Osteoblast (primary cell): Measurements from ENCODE around the gene TAF11L14. TPM values are rescaled to one million over a fixed set of nuclear protein-coding genes. Genes with fewer than 3 reads are reported as not detected.

Source experiments
- DNase-seq: peaks from one replicate; pipeline ENCODE4 v3.0.0; 2011; ENCODE audit warnings: low spot score, mixed read lengths; ENCODE audit not compliant: insufficient read length; ENCODE audit errors: missing footprints
- H2AFZ ChIP-seq: 2 replicates; pipeline ENCODE4 v1.6.0; 2011; ENCODE audit warnings: mild to moderate bottlenecking, low read length
- H3K27ac ChIP-seq: 2 replicates; pipeline ENCODE4 v1.5.1; 2011; ENCODE audit warnings: mild to moderate bottlenecking, low read depth, low read length, moderate library complexity
- H3K27me3 ChIP-seq: 2 replicates; pipeline ENCODE4 v1.6.0; 2012; ENCODE audit warnings: mild to moderate bottlenecking, control low read depth, inconsistent platforms, low read length, moderate library complexity; ENCODE audit not compliant: insufficient read depth
- H3K36me3 ChIP-seq: 2 replicates; pipeline ENCODE4 v1.5.1; 2011; ENCODE audit warnings: mild to moderate bottlenecking, low read length, control low read depth, moderate library complexity; ENCODE audit not compliant: insufficient read depth
- H3K4me1 ChIP-seq: 2 replicates; pipeline ENCODE4 v1.5.1; 2011; ENCODE audit warnings: mild to moderate bottlenecking, low read length, control low read depth, moderate library complexity; ENCODE audit not compliant: insufficient read depth
- H3K4me2 ChIP-seq: 2 replicates; pipeline ENCODE4 v1.6.0; 2011; ENCODE audit warnings: mild to moderate bottlenecking, low read length; ENCODE audit not compliant: insufficient read depth
- H3K4me3 ChIP-seq: fragments of 200-600 bp; sonication (generic); 3 replicates; pipeline ENCODE4 v1.5.1; 2012; ENCODE audit warnings: mild to moderate bottlenecking, low read length, inconsistent platforms; ENCODE audit not compliant: insufficient read depth
- H3K79me2 ChIP-seq: 2 replicates; pipeline ENCODE4 v1.6.0; 2012; ENCODE audit warnings: mild to moderate bottlenecking, low read length, control low read depth, inconsistent platforms; ENCODE audit not compliant: insufficient read depth
- H3K9me3 ChIP-seq: 2 replicates; pipeline ENCODE4 v1.5.1; 2011; ENCODE audit warnings: low read depth, low read length, control low read depth
- H4K20me1 ChIP-seq: 2 replicates; pipeline ENCODE4 v1.6.0; 2012; ENCODE audit warnings: mild to moderate bottlenecking, low read length, control low read depth; ENCODE audit not compliant: insufficient read depth
- small RNA-seq: library from RNA; depleted of rRNA; stranded (forward); fragments of <200 nt; gene quantifications from one replicate; pipeline ENCODE3, GENCODE V24; 2012
- total RNA-seq: library from RNA; depleted of rRNA; stranded (reverse); fragments of >200 nt; gene quantifications from 2 replicates; pipeline ENCODE4 v1.2.3, GENCODE V29; 2012
- TF ChIP-seq, protein P1 (sequence below): IDR thresholded peaks from 2 replicates; pipeline ENCODE4 v1.5.1; 2011; ENCODE audit warnings: mild to moderate bottlenecking, low read depth, low read length, moderate library complexity; ENCODE audit errors: extremely low read depth

The TAF11L14 gene
- total RNA-seq, 1 donor = not detected

DNA sequence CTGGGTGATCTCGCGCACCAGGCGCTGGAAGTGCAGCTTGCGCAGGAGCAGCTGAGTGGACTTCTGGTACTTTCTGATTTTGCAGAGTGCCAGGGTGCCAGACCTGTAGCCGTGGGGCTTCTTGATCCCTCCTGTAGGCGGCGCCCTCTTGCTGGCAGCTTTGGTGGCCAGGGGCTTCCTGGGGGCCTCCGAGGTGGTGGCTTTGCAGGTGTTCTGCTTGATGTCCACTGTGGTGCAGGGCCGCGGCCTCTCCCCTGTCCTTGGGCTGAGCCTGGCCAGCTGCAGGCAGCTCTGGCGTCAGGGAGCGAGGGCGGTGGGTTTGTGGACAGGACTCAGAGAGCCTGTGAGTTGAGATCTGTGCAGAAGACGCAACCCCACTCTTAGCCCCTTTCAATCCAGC, 36.1 kb downstream of the TAF11L14 start:
- Histone ChIP-seq H3K4me3 (no peak overlapping the region), H3K4me2 (no peak overlapping the region), H3K4me1 (no peaks in the 10 kb centered on the region), H3K79me2 (no peaks in the 10 kb centered on the region), H2AFZ (no peak overlapping the region), H3K36me3 (no peaks in the 10 kb centered on the region), H3K27ac (no peak overlapping the region), H3K9me3 (no peaks in the 10 kb centered on the region), H3K27me3 (no peaks in the 10 kb centered on the region), H4K20me1 (no peaks in the 10 kb centered on the region)
- no peak for DNase-seq
- TF ChIP-seq, protein P1, sequence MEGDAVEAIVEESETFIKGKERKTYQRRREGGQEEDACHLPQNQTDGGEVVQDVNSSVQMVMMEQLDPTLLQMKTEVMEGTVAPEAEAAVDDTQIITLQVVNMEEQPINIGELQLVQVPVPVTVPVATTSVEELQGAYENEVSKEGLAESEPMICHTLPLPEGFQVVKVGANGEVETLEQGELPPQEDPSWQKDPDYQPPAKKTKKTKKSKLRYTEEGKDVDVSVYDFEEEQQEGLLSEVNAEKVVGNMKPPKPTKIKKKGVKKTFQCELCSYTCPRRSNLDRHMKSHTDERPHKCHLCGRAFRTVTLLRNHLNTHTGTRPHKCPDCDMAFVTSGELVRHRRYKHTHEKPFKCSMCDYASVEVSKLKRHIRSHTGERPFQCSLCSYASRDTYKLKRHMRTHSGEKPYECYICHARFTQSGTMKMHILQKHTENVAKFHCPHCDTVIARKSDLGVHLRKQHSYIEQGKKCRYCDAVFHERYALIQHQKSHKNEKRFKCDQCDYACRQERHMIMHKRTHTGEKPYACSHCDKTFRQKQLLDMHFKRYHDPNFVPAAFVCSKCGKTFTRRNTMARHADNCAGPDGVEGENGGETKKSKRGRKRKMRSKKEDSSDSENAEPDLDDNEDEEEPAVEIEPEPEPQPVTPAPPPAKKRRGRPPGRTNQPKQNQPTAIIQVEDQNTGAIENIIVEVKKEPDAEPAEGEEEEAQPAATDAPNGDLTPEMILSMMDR = no peak

- Histone ChIP-seq H3K4me1 (no peaks in the 10 kb centered on the region), H3K9me3 (no peaks in the 10 kb centered on the region), H3K4me3 (no peak overlapping the region), H3K36me3 (no peaks in the 10 kb centered on the region), H4K20me1 (no peaks in the 10 kb centered on the region), H3K79me2 (no peaks in the 10 kb centered on the region), H2AFZ (no peak overlapping the region), H3K27ac (no peak overlapping the region), H3K27me3 (no peaks in the 10 kb centered on the region), H3K4me2 (no peak overlapping the region)
- TF ChIP-seq, protein P1 = no peak
- DNase-seq = no peak
Observed at GRCh38 chr5:17678751-17679324, 44.6 kb downstream of the TAF11L14 start.

- no peak overlapping the region for H3K27ac ChIP-seq
- no peaks in the 10 kb centered on the region for H3K36me3 ChIP-seq
- H4K20me1 ChIP-seq = no peaks in the 10 kb centered on the region
- DNase-seq = no peak
- TF ChIP-seq, protein P1 = no peak
- H3K4me1 ChIP-seq = no peaks in the 10 kb centered on the region
- H3K27me3 ChIP-seq = no peaks in the 10 kb centered on the region
- no peak overlapping the region for H3K4me3 ChIP-seq
- no peaks in the 10 kb centered on the region for H3K79me2 ChIP-seq
- no peaks in the 10 kb centered on the region for H3K9me3 ChIP-seq
- no peak overlapping the region for H3K4me2 ChIP-seq
- no peak overlapping the region for H2AFZ ChIP-seq
Observed at GRCh38 chr5:17679597-17680203, 45.4 kb downstream of the TAF11L14 start.

DNA sequence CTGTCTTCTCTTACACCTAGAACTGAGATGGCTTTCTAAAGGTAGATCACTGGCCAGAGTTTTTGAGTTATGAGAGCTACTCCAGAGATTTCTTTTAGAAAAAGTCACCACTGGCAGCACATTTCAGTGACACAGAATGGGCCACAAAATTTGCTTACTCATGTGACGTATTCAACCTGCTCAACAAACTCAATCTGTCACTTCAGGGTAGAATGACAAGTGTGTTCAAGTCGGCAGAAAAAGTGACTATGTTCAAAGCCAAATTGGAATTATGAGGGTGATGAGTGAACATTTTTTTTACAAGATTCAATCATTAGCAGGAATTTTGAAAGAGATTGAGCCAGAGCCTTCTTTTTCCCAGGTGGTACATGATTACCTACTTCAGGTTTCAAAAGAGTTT, 46.5 kb downstream of the TAF11L14 start:
- no peak overlapping the region for H3K4me2 ChIP-seq
- H3K36me3 ChIP-seq = no peaks in the 10 kb centered on the region
- H3K27ac ChIP-seq = no peak overlapping the region
- no peaks in the 10 kb centered on the region for H3K27me3 ChIP-seq
- H3K4me1 ChIP-seq = no peaks in the 10 kb centered on the region
- no peaks in the 10 kb centered on the region for H3K79me2 ChIP-seq
- no peak overlapping the region for H3K4me3 ChIP-seq
- DNase-seq = no peak
- no peaks in the 10 kb centered on the region for H4K20me1 ChIP-seq
- TF ChIP-seq, protein P1 = no peak
- no peaks in the 10 kb centered on the region for H3K9me3 ChIP-seq
- no peak overlapping the region for H2AFZ ChIP-seq

Small RNAs within 50 kb of the gene (small RNA-seq; reads per million reads assigned to genes)
- gene AC233724.1 = not detected
- gene AC233724.12 = not detected
- gene AC233724.2 = not detected
- not detected for gene AC233724.3
- gene AC233724.4 = not detected
- not detected for gene AC233724.6
- not detected for gene AC233724.7

Other genes starting within 250 kb of the TAF11L14 start
- not detected in 2 replicates for gene TAF11L2, start 136.2 kb upstream of the TAF11L14 start, total RNA-seq
- gene TAF11L3, start 116.1 kb upstream of the TAF11L14 start, total RNA-seq = not detected in 2 replicates
- gene TAF11L4, start 112.7 kb upstream of the TAF11L14 start, total RNA-seq = not detected in 2 replicates
- not detected in 2 replicates for gene TAF11L5, start 109.2 kb upstream of the TAF11L14 start, total RNA-seq
- gene TAF11L6, start 105.8 kb upstream of the TAF11L14 start, total RNA-seq = not detected in 2 replicates
- not detected in 2 replicates for gene TAF11L7, start 48.7 kb upstream of the TAF11L14 start, total RNA-seq
- gene TAF11L8, start 43.5 kb upstream of the TAF11L14 start, total RNA-seq = not detected in 2 replicates
- gene TAF11L9, start 40.1 kb upstream of the TAF11L14 start, total RNA-seq = not detected in 2 replicates
- gene TAF11L10, start 36.6 kb upstream of the TAF11L14 start, total RNA-seq = not detected in 2 replicates
- gene TAF11L11, start 30.3 kb upstream of the TAF11L14 start, total RNA-seq = 0.29 TPM in 1 of 2 replicates, not detected in the other
- gene TAF11L12, start 24.1 kb upstream of the TAF11L14 start, total RNA-seq = 0.29 TPM in 1 of 2 replicates, not detected in the other
- not detected in 2 replicates for gene TAF11L13, start 2.4 kb upstream of the TAF11L14 start, total RNA-seq